NCI-H226 (cell line): ENCODE measurements around the gene ITGA5.

ENCODE experiments used
- DNase-seq: peaks from one replicate; pipeline ENCODE4 v3.0.0-alpha.2; 2015

ITGA5 gene

GRCh38 chr12:54349036-54349435, 70.0 kb downstream of the ITGA5 start:
- no peak for DNase-seq
